Thyroid gland (tissue), 4 donors: ENCODE results near the gene CCND1. TPM values are rescaled to one million over a fixed set of nuclear protein-coding genes. Genes with fewer than 3 reads are reported as not detected.
A peak's percentile ranks its signal among the peaks of the same experiment; 100 is the strongest.

Source experiments
- DNase-seq, 2 donors: peaks; one replicate each; pipeline ENCODE4 v3.0.0-alpha.2; 2019
- H3K27ac ChIP-seq, 3 donors: fragments of 200-600 bp; sonication (generic); 1 replicate in 2 of 3; 2 replicates in 1 of 3; pipeline ENCODE4 v1.5.1; 2016 to 2019; ENCODE audit warnings: mild to moderate bottlenecking in 1 of 3, moderate library complexity in 1 of 3
- H3K27me3 ChIP-seq: fragments of 200-600 bp; sonication (generic); one replicate; pipeline ENCODE4 v1.5.1; 2019
- H3K36me3 ChIP-seq, 2 donors: fragments of 200-600 bp; sonication (generic); one replicate each; pipeline ENCODE4 v1.5.1; 2016 to 2019
- H3K4me1 ChIP-seq, 2 donors: fragments of 200-600 bp; sonication (generic); one replicate each; pipeline ENCODE4 v1.5.1; 2017 to 2019
- H3K4me3 ChIP-seq, 3 donors: fragments of 200-600 bp; sonication (generic); replicated peaks in 1 of 3; 1 replicate in 2 of 3; 2 replicates in 1 of 3; pipeline ENCODE4 v1.5.1; 2016; ENCODE audit warnings: mild to moderate bottlenecking in 1 of 3
- H3K9me3 ChIP-seq: fragments of 200-600 bp; sonication (generic); one replicate; pipeline ENCODE4 v1.5.1; 2017
- POLR2A ChIP-seq, 2 donors: fragments of 450-650 bp; IDR thresholded peaks; one replicate each; pipeline ENCODE4 v1.6.1; 2017; ENCODE audit warnings: antibody characterized with exemption in 2 of 2, mild to moderate bottlenecking in 2 of 2, moderate library complexity in 1 of 2
- WGBS, 2 donors: methylation state at CpG; one replicate each; pipeline ENCODE4 v1.1.5; 2017; 5-methylcytosine and 5-hydroxymethylcytosine counted together
- intact Hi-C: fragments of 100-400 bp; cut with DNase I; formaldehyde crosslinking; loops from one replicate; pipeline ENCODE4 v1.15.1; 2023
- total RNA-seq, 4 donors: library from RNA; depleted of rRNA; stranded (reverse); fragments of >200 nt; gene quantifications; one replicate each; pipeline ENCODE4 v1.2.3, GENCODE V29; 2016
- TF ChIP-seq, protein P1 (sequence below), 6 experiments: fragments of 200-600 bp in 3 of 6; fragments of 450-650 bp in 3 of 6; sonication (generic) in 3 of 6; IDR thresholded peaks; one replicate each; pipeline ENCODE4 v1.5.1; 2016 to 2019; ENCODE audit warnings: antibody characterized with exemption in 6 of 6, mild to moderate bottlenecking in 2 of 6, inconsistent platforms in 1 of 6, moderate library complexity in 1 of 6

The CCND1 gene
- total RNA-seq, 4 donors from 2014 or later: 55.1 to 110 (median 94.6) TPM

DNA sequence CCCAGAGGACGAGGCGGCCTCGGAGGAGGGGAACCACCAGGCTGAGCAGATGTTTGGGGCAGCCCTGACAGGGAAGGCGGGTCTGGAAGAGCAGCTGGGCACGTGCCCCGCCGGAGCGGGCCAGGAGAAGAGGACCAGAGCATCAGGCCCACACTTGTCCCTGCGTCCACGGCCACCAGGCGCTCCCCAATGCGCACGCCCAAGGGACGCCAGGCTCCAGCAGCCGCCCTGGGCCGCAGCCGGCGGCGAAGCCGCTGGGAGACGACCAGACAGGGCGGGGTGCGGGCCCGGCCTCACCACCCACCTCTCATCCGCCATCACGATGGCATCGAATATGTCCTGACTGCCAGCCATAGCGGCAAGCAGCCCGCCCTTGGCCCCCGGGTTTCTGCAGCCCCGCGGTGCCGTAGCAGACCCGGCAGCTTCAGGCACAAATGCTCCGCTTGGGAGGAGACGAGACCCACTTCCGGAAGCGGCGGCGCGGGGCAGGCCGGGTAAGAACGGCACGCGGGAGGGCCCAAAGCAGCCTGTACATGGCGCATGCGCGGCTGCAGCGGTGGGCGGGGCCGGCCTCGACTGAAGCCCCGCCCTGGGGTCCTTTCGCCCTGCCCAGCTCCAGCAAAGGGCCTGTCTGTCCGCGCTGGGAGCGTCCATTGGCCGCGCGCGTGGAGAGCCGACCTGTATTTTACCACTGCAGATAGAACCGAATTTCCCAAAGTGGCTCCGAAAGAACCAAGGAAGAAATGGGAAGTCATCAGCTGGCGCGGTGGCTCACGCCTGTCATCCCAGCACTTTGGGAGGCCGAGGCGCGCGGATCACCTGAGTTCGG lies 34.1 kb downstream of the CCND1 start, which contains the start of gene LTO1:
Gene LTO1, minus strand, starts transcription at position 468 of the 829 bp plus-strand sequence. Its CDS starts 114 bp downstream, at position 354.
- no peaks in the 10 kb centered on the region for H3K27me3 ChIP-seq
- peak within 1 kb of the TSS in 2 of 3 donors; percentile 63 to 84 for H3K27ac ChIP-seq
- H3K9me3 ChIP-seq: no peaks in the 10 kb centered on the region
- intact Hi-C loops: no loop called here
- peak in 1 of 2 donors; percentile 70 for TF ChIP-seq POLR2A (IDR thresholded peaks at IDR 0.05)
- TF ChIP-seq, protein P1, sequence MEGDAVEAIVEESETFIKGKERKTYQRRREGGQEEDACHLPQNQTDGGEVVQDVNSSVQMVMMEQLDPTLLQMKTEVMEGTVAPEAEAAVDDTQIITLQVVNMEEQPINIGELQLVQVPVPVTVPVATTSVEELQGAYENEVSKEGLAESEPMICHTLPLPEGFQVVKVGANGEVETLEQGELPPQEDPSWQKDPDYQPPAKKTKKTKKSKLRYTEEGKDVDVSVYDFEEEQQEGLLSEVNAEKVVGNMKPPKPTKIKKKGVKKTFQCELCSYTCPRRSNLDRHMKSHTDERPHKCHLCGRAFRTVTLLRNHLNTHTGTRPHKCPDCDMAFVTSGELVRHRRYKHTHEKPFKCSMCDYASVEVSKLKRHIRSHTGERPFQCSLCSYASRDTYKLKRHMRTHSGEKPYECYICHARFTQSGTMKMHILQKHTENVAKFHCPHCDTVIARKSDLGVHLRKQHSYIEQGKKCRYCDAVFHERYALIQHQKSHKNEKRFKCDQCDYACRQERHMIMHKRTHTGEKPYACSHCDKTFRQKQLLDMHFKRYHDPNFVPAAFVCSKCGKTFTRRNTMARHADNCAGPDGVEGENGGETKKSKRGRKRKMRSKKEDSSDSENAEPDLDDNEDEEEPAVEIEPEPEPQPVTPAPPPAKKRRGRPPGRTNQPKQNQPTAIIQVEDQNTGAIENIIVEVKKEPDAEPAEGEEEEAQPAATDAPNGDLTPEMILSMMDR (IDR thresholded peaks at IDR 0.05): peak in 1 of 6 experiments; percentile 16
- 9 to 16% methylated on average over 17 to 43 of the region's 72 CpGs for WGBS, 2 donors
- peaks cover 11 to 18% of the 10 kb centered on the region in 2 donors for H3K4me1 ChIP-seq
- peak; percentile 94 to 96 for DNase-seq
- peak within 1 kb of the TSS; percentile 30 to 73 (median 72) for H3K4me3 ChIP-seq
- peaks cover 5 to 8% of the 10 kb centered on the region in 2 donors for H3K36me3 ChIP-seq

- Histone ChIP-seq H3K27ac (no peak overlapping the region), H3K4me3 (no peak overlapping the region), H3K4me1 (peaks cover 11 to 13% of the 10 kb centered on the region in 2 donors), H3K27me3 (no peaks in the 10 kb centered on the region), H3K9me3 (no peaks in the 10 kb centered on the region), H3K36me3 (no peaks in the 10 kb centered on the region)
- DNase-seq: no peak
- 72 to 79% methylated on average over 2 of the region's 2 CpGs for WGBS, 2 donors
- TF ChIP-seq, protein P1 (IDR thresholded peaks at IDR 0.05): no peak
- no peak for TF ChIP-seq POLR2A (IDR thresholded peaks at IDR 0.05)
- intact Hi-C loops: no loop called here
Observed at GRCh38 chr11:69677749-69678148, 36.8 kb downstream of the CCND1 start.

DNA sequence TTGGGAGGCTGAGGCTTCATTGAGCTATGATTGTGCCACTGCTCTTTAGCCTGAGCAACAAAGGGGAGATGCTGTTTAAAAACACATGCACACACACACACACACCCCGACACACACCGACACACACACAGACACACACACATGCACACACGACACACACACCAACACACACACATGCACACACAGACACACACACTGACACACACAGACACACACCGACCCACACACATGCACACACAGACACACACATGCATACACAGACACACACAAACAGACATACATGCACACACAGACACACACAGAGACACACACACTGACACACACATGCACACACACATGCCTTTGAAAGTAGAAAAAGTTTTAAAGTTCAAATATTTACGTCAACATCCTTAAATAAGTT lies 39.7 kb downstream of the CCND1 start:
- H3K9me3 ChIP-seq: no peaks in the 10 kb centered on the region
- WGBS, 2 donors: 90 to 96% methylated on average over 5 of the region's 5 CpGs
- no peaks in the 10 kb centered on the region for H3K27me3 ChIP-seq
- no peak for DNase-seq
- intact Hi-C loops: no loop called here
- no peak overlapping the region for H3K4me3 ChIP-seq
- TF ChIP-seq, protein P1 (IDR thresholded peaks at IDR 0.05): no peak
- TF ChIP-seq POLR2A (IDR thresholded peaks at IDR 0.05): no peak
- H3K27ac ChIP-seq: no peak overlapping the region
- peaks cover 0 to 1% of the 10 kb centered on the region in 2 donors for H3K4me1 ChIP-seq
- no peaks in the 10 kb centered on the region for H3K36me3 ChIP-seq

- no peak overlapping the region for H3K4me3 ChIP-seq
- no peak overlapping the region for H3K27ac ChIP-seq
- peaks cover 0 to 3% of the 10 kb centered on the region in 2 donors for H3K4me1 ChIP-seq
- TF ChIP-seq, protein P1 (IDR thresholded peaks at IDR 0.05): no peak
- TF ChIP-seq POLR2A (IDR thresholded peaks at IDR 0.05): no peak
- no peak for DNase-seq
- 73 to 74% methylated on average over 6 of the region's 6 CpGs for WGBS, 2 donors
- no peaks in the 10 kb centered on the region for H3K36me3 ChIP-seq
- intact Hi-C loops: no loop called here
- H3K27me3 ChIP-seq: no peaks in the 10 kb centered on the region
- no peaks in the 10 kb centered on the region for H3K9me3 ChIP-seq
Observed at GRCh38 chr11:69682221-69682620, 41.3 kb downstream of the CCND1 start.
